Measurements from ENCODE around the gene CLSTN1. TPM values are rescaled to one million over a fixed set of nuclear protein-coding genes. Genes with fewer than 3 reads are reported as not detected.
"Not testable (repeated sequence)": the region's sequence is repeated elsewhere in the genome, so short reads cannot be mapped to it uniquely, and the experiment has no call there.

CLSTN1 gene
- total RNA-seq, 1 donor from 2014 or later: 127 TPM

DNA sequence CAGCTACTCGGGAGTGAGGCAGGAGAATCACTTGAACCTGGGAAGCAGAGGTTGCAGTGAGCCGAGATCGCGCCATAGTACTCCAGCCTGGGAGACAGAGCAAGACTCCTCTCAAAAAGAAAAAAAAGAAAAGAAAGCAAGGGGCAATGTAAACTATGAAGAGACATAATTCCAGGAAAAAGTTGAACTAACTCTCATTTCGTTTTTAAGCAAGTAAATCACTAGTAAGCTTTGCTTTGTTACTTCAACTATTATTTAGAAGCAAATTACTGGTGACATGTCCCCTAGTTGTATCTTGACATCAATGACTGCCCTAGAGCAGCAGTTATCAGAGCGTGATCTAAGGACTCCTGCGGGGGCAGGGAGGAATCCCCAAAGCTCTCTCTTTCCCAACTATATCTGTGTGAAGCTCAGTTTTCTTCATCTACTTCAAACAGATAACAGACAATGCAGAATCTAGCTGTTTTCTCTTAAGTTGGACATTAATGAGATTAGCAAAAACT, 18.7 kb downstream of the CLSTN1 start:
- TF ChIP-seq, protein P1, sequence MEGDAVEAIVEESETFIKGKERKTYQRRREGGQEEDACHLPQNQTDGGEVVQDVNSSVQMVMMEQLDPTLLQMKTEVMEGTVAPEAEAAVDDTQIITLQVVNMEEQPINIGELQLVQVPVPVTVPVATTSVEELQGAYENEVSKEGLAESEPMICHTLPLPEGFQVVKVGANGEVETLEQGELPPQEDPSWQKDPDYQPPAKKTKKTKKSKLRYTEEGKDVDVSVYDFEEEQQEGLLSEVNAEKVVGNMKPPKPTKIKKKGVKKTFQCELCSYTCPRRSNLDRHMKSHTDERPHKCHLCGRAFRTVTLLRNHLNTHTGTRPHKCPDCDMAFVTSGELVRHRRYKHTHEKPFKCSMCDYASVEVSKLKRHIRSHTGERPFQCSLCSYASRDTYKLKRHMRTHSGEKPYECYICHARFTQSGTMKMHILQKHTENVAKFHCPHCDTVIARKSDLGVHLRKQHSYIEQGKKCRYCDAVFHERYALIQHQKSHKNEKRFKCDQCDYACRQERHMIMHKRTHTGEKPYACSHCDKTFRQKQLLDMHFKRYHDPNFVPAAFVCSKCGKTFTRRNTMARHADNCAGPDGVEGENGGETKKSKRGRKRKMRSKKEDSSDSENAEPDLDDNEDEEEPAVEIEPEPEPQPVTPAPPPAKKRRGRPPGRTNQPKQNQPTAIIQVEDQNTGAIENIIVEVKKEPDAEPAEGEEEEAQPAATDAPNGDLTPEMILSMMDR (IDR thresholded peaks at IDR 0.05; ENCODE audit: unreplicated experiment): no peak
- H3K4me1 Mint-ChIP-seq: peaks cover 18% of the 10 kb centered on the region
- peak overlapping the region; percentile 89 for H3K27ac Mint-ChIP-seq
- no peaks in the 10 kb centered on the region for H3K9me3 Mint-ChIP-seq
- peaks cover 2% of the 10 kb centered on the region for H3K36me3 Mint-ChIP-seq
- no peak for DNase-seq (ENCODE audit: low spot score in 2 of 2, unreplicated experiment in 2 of 2)
- no peaks in the 10 kb centered on the region for H3K27me3 Mint-ChIP-seq (ENCODE audit: low read depth)
- peak overlapping the region; percentile 5 for H3K4me3 Mint-ChIP-seq

DNA sequence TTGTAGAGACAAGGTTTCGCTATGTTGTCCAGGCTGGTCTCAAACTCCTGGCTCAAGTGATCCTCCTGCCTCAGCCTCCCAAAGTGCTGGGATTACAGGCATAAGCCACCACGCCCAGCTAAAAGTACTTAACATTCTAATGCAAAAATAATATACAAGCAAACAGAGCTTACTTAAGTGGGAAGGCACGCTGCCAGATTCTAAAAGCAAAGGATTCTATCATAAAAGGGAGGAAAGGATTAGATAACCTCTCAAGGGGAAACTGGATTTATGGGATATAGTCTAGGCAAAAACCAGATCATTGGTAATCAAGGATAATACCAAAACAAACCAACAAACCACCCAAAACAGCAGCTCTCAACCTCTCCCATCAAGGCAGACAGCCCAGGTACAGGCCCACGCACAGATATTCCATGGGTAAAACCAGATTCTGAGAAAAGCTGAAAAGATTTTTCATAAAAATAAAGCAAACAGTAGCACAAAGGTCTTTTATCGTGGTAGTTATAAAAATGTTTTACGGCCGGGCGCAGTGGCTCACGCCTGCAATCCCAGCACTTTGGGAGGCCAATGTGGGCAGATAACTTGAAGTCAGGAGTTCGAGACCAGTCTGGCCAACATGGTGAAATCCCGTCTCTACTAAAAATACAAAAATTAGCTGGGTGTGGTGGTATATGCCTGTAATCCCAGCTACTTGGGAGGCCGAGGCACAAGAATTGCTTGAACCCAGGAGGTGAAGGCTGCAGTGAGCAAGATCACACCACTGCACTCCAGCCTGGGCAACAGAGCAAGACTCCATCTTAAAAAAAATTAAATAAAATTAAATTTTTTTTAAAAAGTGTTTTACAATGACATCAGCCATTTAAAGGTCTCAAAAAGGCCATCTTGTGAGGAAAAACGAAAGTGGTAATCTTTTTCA, 20.5 kb downstream of the CLSTN1 start:
- DNase-seq (ENCODE audit: low spot score in 2 of 2, unreplicated experiment in 2 of 2); H3K36me3 Mint-ChIP-seq; H3K9me3 Mint-ChIP-seq; H3K4me3 Mint-ChIP-seq; H3K27me3 Mint-ChIP-seq (ENCODE audit: low read depth): not testable (repeated sequence)
- peaks cover 14% of the 10 kb centered on the region for H3K4me1 Mint-ChIP-seq
- H3K27ac Mint-ChIP-seq: peak overlapping the region; percentile 27

DNA sequence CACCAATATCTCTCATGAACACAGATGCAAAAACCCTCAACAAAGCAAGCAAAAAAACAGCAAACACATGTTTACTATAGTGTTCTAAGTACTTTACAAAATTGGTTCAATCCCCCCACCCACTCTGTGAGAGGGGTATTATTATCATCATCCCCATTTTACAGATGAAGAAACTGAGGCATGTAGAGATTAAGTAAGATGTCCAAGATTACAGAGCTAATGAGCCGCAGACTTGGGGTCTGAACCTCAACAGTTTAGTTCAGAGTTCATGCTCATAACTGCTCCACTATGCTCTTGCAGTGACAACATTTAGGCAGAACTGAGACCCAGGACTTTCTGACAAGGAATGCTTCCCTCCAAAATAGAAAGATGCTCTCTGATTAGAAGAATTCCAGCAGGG, 21.9 kb downstream of the CLSTN1 start:
- DNase-seq (ENCODE audit: low spot score in 2 of 2, unreplicated experiment in 2 of 2): no peak
- H3K27ac Mint-ChIP-seq: no peak overlapping the region
- peaks cover 2% of the 10 kb centered on the region for H3K36me3 Mint-ChIP-seq
- TF ChIP-seq, protein P1 (IDR thresholded peaks at IDR 0.05; ENCODE audit: unreplicated experiment): no peak
- no peak overlapping the region for H3K4me3 Mint-ChIP-seq
- no peaks in the 10 kb centered on the region for H3K27me3 Mint-ChIP-seq (ENCODE audit: low read depth)
- H3K4me1 Mint-ChIP-seq: peaks cover 17% of the 10 kb centered on the region
- H3K9me3 Mint-ChIP-seq: no peaks in the 10 kb centered on the region

DNA sequence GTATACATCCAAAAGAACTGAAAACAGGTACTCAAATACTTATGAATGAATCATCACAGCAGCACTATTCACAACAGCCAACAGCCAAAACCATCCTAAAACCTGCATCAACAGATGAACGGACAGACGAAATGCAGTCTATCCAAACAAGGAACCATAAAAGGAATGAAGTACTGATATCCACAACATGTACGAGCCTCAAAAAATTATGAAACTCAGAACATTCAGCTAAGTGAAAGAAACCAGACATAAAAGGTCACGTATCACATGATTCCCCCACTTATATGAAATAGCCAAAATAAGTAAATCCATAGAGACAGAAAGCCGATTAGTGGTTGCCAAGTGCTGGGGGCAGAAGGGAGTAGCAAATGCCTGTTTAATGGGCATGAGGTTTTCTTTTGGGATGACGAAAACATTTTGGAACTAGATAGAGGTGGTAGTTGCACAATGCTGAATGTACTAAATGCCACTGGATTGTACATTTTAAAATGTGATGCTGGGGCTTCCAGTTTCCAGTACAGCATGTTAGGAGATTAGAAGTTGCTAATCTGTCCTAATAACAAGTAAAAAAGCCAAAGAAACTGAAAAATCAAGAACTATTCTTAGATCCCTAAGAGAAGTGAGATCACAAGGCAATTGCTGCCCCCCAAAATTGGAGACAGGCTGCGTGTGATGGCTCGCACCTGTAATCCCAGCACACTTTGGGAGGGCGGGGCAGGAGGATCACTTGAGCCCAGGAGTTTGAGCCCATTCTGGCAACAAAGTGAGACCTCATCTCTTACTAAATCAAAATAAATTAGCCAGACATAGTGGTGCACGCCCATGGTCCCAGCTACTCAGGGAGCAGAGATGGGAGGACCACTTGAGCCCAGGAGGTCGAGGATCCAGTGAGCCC, 25.3 kb downstream of the CLSTN1 start:
- no peak for DNase-seq (ENCODE audit: low spot score in 2 of 2, unreplicated experiment in 2 of 2)
- Mint-ChIP-seq H3K27me3 (ENCODE audit: low read depth) (no peaks in the 10 kb centered on the region), H3K36me3 (peaks cover 2% of the 10 kb centered on the region), H3K4me1 (peaks cover 18% of the 10 kb centered on the region), H3K27ac (peak overlapping the region; percentile 45), H3K4me3 (no peak overlapping the region), H3K9me3 (no peaks in the 10 kb centered on the region)
- TF ChIP-seq, protein P1 (IDR thresholded peaks at IDR 0.05; ENCODE audit: unreplicated experiment): no peak

DNA sequence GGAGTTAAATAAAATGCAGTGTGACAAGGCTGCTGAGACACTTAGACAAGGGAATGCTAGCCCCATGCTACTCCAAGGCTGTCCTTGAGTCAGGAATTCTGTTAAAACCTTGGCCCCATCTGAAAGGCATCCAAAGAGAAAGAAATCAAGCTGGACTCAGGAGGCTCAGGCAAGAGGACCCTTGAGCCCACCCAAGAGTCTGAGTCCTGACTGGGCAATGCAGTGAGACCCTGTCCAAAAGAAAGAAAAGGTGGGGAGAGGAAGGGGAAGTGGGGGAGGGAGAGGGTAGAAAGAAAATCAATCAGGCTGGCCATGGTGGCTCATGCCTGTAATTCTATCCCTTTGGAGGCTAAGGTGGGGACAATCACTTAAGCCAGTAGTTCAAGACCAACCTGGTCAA, 26.7 kb downstream of the CLSTN1 start:
- Mint-ChIP-seq H3K4me1 (peaks cover 29% of the 10 kb centered on the region), H3K36me3 (peaks cover 4% of the 10 kb centered on the region), H3K9me3 (no peaks in the 10 kb centered on the region), H3K4me3 (no peak overlapping the region), H3K27me3 (ENCODE audit: low read depth) (no peaks in the 10 kb centered on the region), H3K27ac (no peak overlapping the region)
- TF ChIP-seq, protein P1 (IDR thresholded peaks at IDR 0.05; ENCODE audit: unreplicated experiment): no peak
- DNase-seq (ENCODE audit: low spot score in 2 of 2, unreplicated experiment in 2 of 2): no peak

All from mesothelial cell of epicardium (in vitro differentiated cells).